ENCODE data around the gene HIBCH.
"Not testable (repeated sequence)": the region's sequence is repeated elsewhere in the genome, so short reads cannot be mapped to it uniquely, and the experiment has no call there.

The HIBCH gene

DNA sequence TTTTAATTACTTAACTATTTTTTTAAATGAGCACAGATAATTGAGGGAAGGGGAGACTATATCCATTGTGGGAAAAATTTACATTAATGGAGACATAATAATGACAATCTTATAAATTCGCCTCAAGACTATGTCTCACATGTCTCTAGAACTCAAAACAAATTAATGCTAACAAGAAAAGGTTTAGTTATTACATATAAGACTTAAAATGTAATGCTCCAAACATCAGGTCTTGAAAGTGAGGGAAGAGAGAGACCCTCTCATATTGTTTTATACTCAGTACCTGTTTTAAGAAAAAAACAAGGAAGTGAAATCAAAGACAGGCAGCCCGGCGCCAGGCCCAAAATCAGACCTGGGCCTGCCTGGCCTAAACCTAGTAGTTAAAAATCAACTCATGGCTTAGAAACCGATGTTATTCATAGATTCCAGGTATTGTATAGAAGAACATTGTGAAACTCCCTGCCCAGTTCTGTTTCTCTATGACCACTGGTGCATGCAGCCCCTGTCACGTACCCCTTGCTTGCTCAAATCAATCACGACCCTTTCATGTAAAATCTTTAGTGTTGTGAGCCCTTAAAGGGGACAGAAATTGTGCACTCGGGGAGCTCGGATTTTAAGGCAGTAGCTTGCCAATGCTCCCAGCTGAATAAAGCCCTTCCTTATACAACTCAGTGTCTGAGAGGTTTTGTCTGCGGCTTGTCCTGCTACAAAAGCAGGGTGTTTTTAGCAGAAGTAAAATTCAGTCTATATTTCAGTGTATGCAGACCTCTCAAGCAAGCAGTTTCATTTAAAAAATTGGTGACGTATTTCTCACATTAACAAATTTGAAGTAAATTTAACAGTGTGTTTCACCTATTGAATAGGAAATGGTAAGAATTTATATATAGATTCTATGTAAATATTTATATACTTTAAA is 161.8 kb downstream of the HIBCH start:
- DNase-seq (ENCODE audit: low read depth, low spot score), result not testable (repeated sequence)

DNA sequence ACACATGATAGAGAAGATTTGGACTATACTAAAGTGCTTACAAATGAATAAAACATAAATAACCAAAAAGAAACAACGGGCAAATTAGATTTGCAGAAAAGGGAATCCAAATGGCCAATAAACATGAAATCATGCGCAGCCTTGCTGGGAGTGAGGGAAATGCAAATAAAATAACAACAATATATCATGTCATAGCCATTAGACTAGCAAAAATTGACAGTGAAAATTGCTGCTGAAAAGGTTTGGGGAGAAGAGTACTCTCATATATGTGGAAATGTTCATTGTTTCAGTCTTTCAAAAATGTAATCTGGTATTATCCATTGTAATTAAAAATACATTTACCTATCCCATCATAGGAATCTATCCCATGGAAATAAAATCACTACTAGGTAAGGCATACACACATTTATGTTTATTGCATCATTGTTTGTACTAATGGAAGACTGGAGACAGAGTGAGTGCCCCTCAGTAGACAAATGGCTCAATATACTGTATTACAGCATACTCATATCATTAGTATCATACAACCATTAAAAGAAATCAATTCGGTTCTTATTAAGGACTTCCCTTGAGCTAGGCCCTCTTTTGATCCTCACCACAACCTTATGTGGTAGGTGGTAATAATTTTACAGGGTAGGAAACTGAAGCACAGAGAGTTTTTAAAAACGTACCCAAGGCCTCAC is 163.0 kb downstream of the HIBCH start:
- no peak for DNase-seq (ENCODE audit: low read depth, low spot score)
